Endothelial cell of umbilical vein (primary cell): ENCODE measurements around the gene TRIM24. TPM values are rescaled to one million over a fixed set of nuclear protein-coding genes. Genes with fewer than 3 reads are reported as not detected.

Experiments
- BruUV-seq: library from RNA; stranded (reverse); fragments of 400-500 nt; replicated peaks from 2 replicates; lab custom pipeline; 2021; lab: Mats Ljungman, UMichigan
- CTCF ChIA-PET: fragments of 300-600, 350-600 bp; sonication (Branson Sonifier 250); formaldehyde crosslinking; loops from one replicate; lab custom pipeline; 2021; ENCODE audit warnings: antibody characterized with exemption, inconsistent platforms; lab: Charles Lee
- POLR2A ChIA-PET: fragments of 300-600, 350-600 bp; sonication (Branson Sonifier 250); formaldehyde crosslinking; loops from one replicate; lab custom pipeline; 2021; ENCODE audit warnings: antibody characterized with exemption, inconsistent platforms; lab: Charles Lee
- DNase-seq: peaks from one replicate; pipeline ENCODE4 v3.0.0-alpha.2; 2011; ENCODE audit warnings: low read depth, low spot score
- FAIRE-seq: peaks from 2 replicates; lab custom pipeline; 2011; peaks lifted over from hg19 to GRCh38; lab: Jason Lieb, UNC
- H2AFZ ChIP-seq: 2 replicates; pipeline ENCODE4 v1.6.0; 2012; ENCODE audit warnings: low read depth, low read length, control low read depth, inconsistent platforms
- H3K27ac ChIP-seq: 2 replicates; pipeline ENCODE4 v1.5.1; 2011; ENCODE audit warnings: low read depth, mild to moderate bottlenecking, control low read depth, low read length, moderate library complexity; ENCODE audit not compliant: insufficient read depth
- H3K27me3 ChIP-seq, 2 experiments: 2 replicates each; pipeline versions ENCODE4 v1.6.0 to v1.6.1; 2011; ENCODE audit warnings: low read length in 2 of 2, mixed read lengths in 1 of 2; ENCODE audit not compliant: control insufficient read depth in 2 of 2, insufficient read depth in 2 of 2
- H3K36me3 ChIP-seq, 2 experiments: 2 replicates in 1 of 2; 3 replicates in 1 of 2; pipeline ENCODE4 v1.5.1; 2011; ENCODE audit warnings: low read length in 2 of 2, mild to moderate bottlenecking in 1 of 2, moderate library complexity in 1 of 2; ENCODE audit not compliant: control insufficient read depth in 2 of 2, insufficient read depth in 2 of 2; ENCODE audit errors: extremely low read depth in 1 of 2
- H3K4me1 ChIP-seq: 3 replicates; pipeline ENCODE4 v1.5.1; 2011; ENCODE audit warnings: mild to moderate bottlenecking, low read length; ENCODE audit not compliant: control insufficient read depth, insufficient read depth; ENCODE audit errors: extremely low read depth
- H3K4me2 ChIP-seq: 2 replicates; pipeline ENCODE4 v1.6.1; 2011; ENCODE audit warnings: low read length, control low read depth, mixed read lengths; ENCODE audit not compliant: insufficient read depth
- H3K4me3 ChIP-seq, 3 experiments: fragments of 200-600 bp in 1 of 3; sonication (generic), shearing (Covaris generic) in 1 of 3; replicated peaks in 1 of 3; 2 replicates each; pipeline ENCODE4 v1.5.1; 2011 to 2016; ENCODE audit warnings: control low read depth in 3 of 3, low read length in 3 of 3, mild to moderate bottlenecking in 2 of 3, inconsistent platforms in 1 of 3, low read depth in 1 of 3, moderate library complexity in 1 of 3; ENCODE audit not compliant: insufficient read depth in 1 of 3
- H3K79me2 ChIP-seq: 2 replicates; pipeline ENCODE4 v1.6.0; 2012; ENCODE audit warnings: low read length, inconsistent platforms; ENCODE audit not compliant: control insufficient read depth, insufficient read depth
- H3K9ac ChIP-seq: replicated peaks from 2 replicates; pipeline ENCODE3; 2011; ENCODE audit warnings: low read length, control low read depth; ENCODE audit not compliant: insufficient read depth; ENCODE audit errors: extremely low read depth
- H3K9me1 ChIP-seq: replicated peaks from 3 replicates; pipeline ENCODE4 v1.6.0; 2011; ENCODE audit warnings: mild to moderate bottlenecking, low read length; ENCODE audit not compliant: control insufficient read depth, insufficient read depth; ENCODE audit errors: extremely low read depth
- H3K9me3 ChIP-seq: replicated peaks from 2 replicates; pipeline ENCODE4 v1.5.1; 2012; ENCODE audit warnings: low read length, inconsistent platforms; ENCODE audit not compliant: control insufficient read depth, insufficient read depth
- H4K20me1 ChIP-seq: replicated peaks from 2 replicates; pipeline ENCODE3; 2011; ENCODE audit warnings: mild to moderate bottlenecking, low read length; ENCODE audit not compliant: control insufficient read depth, insufficient read depth; ENCODE audit errors: extremely low read depth
- CTCF ChIP-seq, 2 donors: IDR thresholded peaks; 1 replicate in 1 of 2; 2 replicates in 1 of 2; pipeline ENCODE4 v1.5.1; 2011; ENCODE audit warnings: low read length in 2 of 2, mild to moderate bottlenecking in 2 of 2, moderate library complexity in 2 of 2, control low read depth in 1 of 2, inconsistent platforms in 1 of 2, low read depth in 1 of 2; ENCODE audit not compliant: insufficient read depth in 1 of 2; ENCODE audit errors: extremely low read depth in 1 of 2
- FOS ChIP-seq: IDR thresholded peaks from 2 replicates; pipeline ENCODE4 v1.6.1; 2011; ENCODE audit warnings: mild to moderate bottlenecking, low read length, moderate library complexity, borderline replicate concordance; ENCODE audit not compliant: insufficient read depth
- GATA2 ChIP-seq: IDR thresholded peaks from 2 replicates; pipeline ENCODE4 v1.7.0; 2011; ENCODE audit warnings: low read depth, mild to moderate bottlenecking, moderate library complexity, mixed read lengths, low read length; ENCODE audit not compliant: insufficient read length, insufficient read depth
- JUN ChIP-seq: IDR thresholded peaks from 2 replicates; pipeline ENCODE4 v1.6.1; 2011; ENCODE audit warnings: borderline replicate concordance, low read depth; ENCODE audit not compliant: insufficient read length, insufficient read depth
- MAX ChIP-seq: IDR thresholded peaks from 2 replicates; pipeline ENCODE4 v1.6.1; 2011; ENCODE audit not compliant: insufficient read depth, insufficient read length
- POLR2A ChIP-seq: IDR thresholded peaks from 2 replicates; pipeline ENCODE4 v1.6.1; 2012; ENCODE audit warnings: low read depth, mild to moderate bottlenecking, control low read depth, low read length
- dilution Hi-C: fragments of 300-500 bp; cut with MboI; formaldehyde crosslinking; loops from one replicate; pipeline ENCODE4 v1.15.0; 2019; ENCODE audit warnings: low sequenced_read_pairs; ENCODE audit not compliant: extremely low pct_ligation_motif_present
- intact Hi-C: fragments of 100-400 bp; cut with micrococcal nuclease; formaldehyde crosslinking; loops from one replicate; pipeline ENCODE4 v1.10.0; 2022
- polyA plus RNA-seq, 4 experiments: library from polyadenylated mRNA; depleted of rRNA in 3 of 4; stranded (reverse) in 3 of 4; unstranded in 1 of 4; fragments of >200 nt; gene quantifications; 2 replicates each; pipeline versions ENCODE4 v1.2.1 to v1.2.3, GENCODE V29; 2011 to 2012; ENCODE audit warnings: missing spikeins in 1 of 4
- total RNA-seq: library from RNA; stranded (reverse); gene quantifications from 2 replicates; pipeline ENCODE4 v1.2.3, GENCODE V29; 2021

The TRIM24 gene
- total and polyA plus RNA-seq, 2 donors (not counting 3 experiments of a cell fraction or from before 2014, with no cell fraction given): 9.1 to 26.1 TPM

- FAIRE-seq (no peak), DNase-seq (no peak)
- ChIA-PET POLR2A (no interaction called here), CTCF (no interaction called here)
- no peaks in the 10 kb centered on the region for H3K9me1 ChIP-seq
- H3K27ac ChIP-seq: no peak overlapping the region
- no peaks in the 10 kb centered on the region for H4K20me1 ChIP-seq
- BruUV-seq: no TSS peak
- H3K4me3 ChIP-seq: no peak overlapping the region
- no peak overlapping the region for H3K9ac ChIP-seq
- H3K36me3 ChIP-seq: no peaks in the 10 kb centered on the region
- dilution Hi-C loops (no loop called here), intact Hi-C loops (no loop called here)
- H2AFZ ChIP-seq: no peak overlapping the region
- no peaks in the 10 kb centered on the region for H3K27me3 ChIP-seq
- H3K79me2 ChIP-seq: no peaks in the 10 kb centered on the region
- no peak overlapping the region for H3K4me2 ChIP-seq
- H3K4me1 ChIP-seq: no peaks in the 10 kb centered on the region
- TF ChIP-seq POLR2A: no peak
- H3K9me3 ChIP-seq: no peaks in the 10 kb centered on the region
Observed at GRCh38 chr7:138595454-138595853, 135.4 kb downstream of the TRIM24 start.

GRCh38 chr7:138602451-138602850, 142.4 kb downstream of the TRIM24 start:
- Histone ChIP-seq H3K4me1 (no peaks in the 10 kb centered on the region), H3K79me2 (no peaks in the 10 kb centered on the region), H4K20me1 (no peaks in the 10 kb centered on the region), H3K4me2 (no peak overlapping the region), H2AFZ (no peak overlapping the region), H3K4me3 (no peak overlapping the region), H3K9me1 (no peaks in the 10 kb centered on the region), H3K9ac (no peak overlapping the region), H3K27me3 (no peaks in the 10 kb centered on the region), H3K9me3 (no peaks in the 10 kb centered on the region), H3K36me3 (no peaks in the 10 kb centered on the region), H3K27ac (no peak overlapping the region)
- DNase-seq (no peak), FAIRE-seq (no peak)
- dilution Hi-C loops (no loop called here), intact Hi-C loops (no loop called here)
- TF ChIP-seq MAX (no peak), CTCF (IDR thresholded peaks at IDR 0.05; ENCODE audit: extremely low read depth in 1 of 2, insufficient read depth in 1 of 2, low read depth in 1 of 2, low read length in 2 of 2) (no peak), FOS (no peak), GATA2 (no peak), JUN (no peak)
- no TSS peak for BruUV-seq
- ChIA-PET CTCF (no interaction called here), POLR2A (no interaction called here)
